GM23248 (cell line): ENCODE results near the gene YTHDF1. TPM values are rescaled to one million over a fixed set of nuclear protein-coding genes. Genes with fewer than 3 reads are reported as not detected.

Experiments used
- DNase-seq: peaks from one replicate; pipeline ENCODE4 v3.0.0-alpha.2; 2015
- H2AFZ ChIP-seq: fragments of 200-600 bp; sonication (generic); 2 replicates; pipeline ENCODE4 v1.6.1; 2016; ENCODE audit warnings: antibody characterized with exemption
- H3F3A ChIP-seq: fragments of 200-600 bp; sonication (generic); 2 replicates; pipeline ENCODE4 v1.6.1; 2016; ENCODE audit warnings: mild to moderate bottlenecking, antibody characterized with exemption, mixed run types; ENCODE audit not compliant: insufficient read depth
- H3K27ac ChIP-seq: fragments of 200-600 bp; sonication (generic); 2 replicates; pipeline ENCODE4 v1.5.1; 2016; ENCODE audit warnings: mild to moderate bottlenecking
- H3K27me3 ChIP-seq: fragments of 200-600 bp; sonication (generic); replicated peaks from 2 replicates; pipeline ENCODE4 v1.6.1; 2016; ENCODE audit warnings: mild to moderate bottlenecking; ENCODE audit not compliant: insufficient read depth
- H3K36me3 ChIP-seq: fragments of 200-600 bp; sonication (generic); 2 replicates; pipeline ENCODE4 v1.6.1; 2016; ENCODE audit warnings: low read depth, mild to moderate bottlenecking
- H3K4me1 ChIP-seq: fragments of 200-600 bp; sonication (generic); 2 replicates; pipeline ENCODE4 v1.6.1; 2016; ENCODE audit warnings: mild to moderate bottlenecking; ENCODE audit not compliant: insufficient read depth
- H3K4me2 ChIP-seq: fragments of 200-600 bp; sonication (generic); one replicate; pipeline ENCODE4 v1.6.1; 2016; ENCODE audit warnings: mild to moderate bottlenecking; ENCODE audit not compliant: unreplicated experiment
- H3K4me3 ChIP-seq: fragments of 200-600 bp; sonication (generic); 2 replicates; pipeline ENCODE4 v1.5.1; 2016; ENCODE audit warnings: mild to moderate bottlenecking
- H3K79me2 ChIP-seq: fragments of 200-600 bp; sonication (generic); 2 replicates; pipeline ENCODE4 v1.6.1; 2016; ENCODE audit warnings: mild to moderate bottlenecking; ENCODE audit not compliant: insufficient read depth
- H3K9ac ChIP-seq: fragments of 200-600 bp; sonication (generic); 2 replicates; pipeline ENCODE4 v1.6.1; 2016; ENCODE audit warnings: mild to moderate bottlenecking
- H3K9me2 ChIP-seq: fragments of 200-600 bp; sonication (generic); 2 replicates; pipeline ENCODE4 v1.6.1; 2016; ENCODE audit warnings: mixed run types, mild to moderate bottlenecking, moderate library complexity; ENCODE audit not compliant: insufficient read depth
- H3K9me3 ChIP-seq: fragments of 200-600 bp; sonication (generic); one replicate; pipeline ENCODE4 v1.6.1; 2017; ENCODE audit warnings: low read depth
- H4K20me1 ChIP-seq: fragments of 200-600 bp; sonication (generic); 2 replicates; pipeline ENCODE4 v1.6.0; 2016; ENCODE audit not compliant: insufficient read depth
- EZH2 ChIP-seq: fragments of 200-600 bp; sonication (generic); IDR thresholded peaks from 2 replicates; pipeline ENCODE4 v1.6.1; 2018; ENCODE audit warnings: antibody characterized with exemption, mild to moderate bottlenecking; ENCODE audit not compliant: insufficient read depth, poor library complexity, severe bottlenecking
- EZH2phosphoT487 ChIP-seq: fragments of 200-600 bp; sonication (generic); IDR thresholded peaks from 2 replicates; pipeline ENCODE4 v1.6.1; 2018; ENCODE audit warnings: antibody characterized with exemption, moderate library complexity, mild to moderate bottlenecking, low read depth; ENCODE audit not compliant: insufficient read depth
- WGBS, 2 experiments: methylation state at CpG; one replicate each; pipeline ENCODE4 v1.1.6; 2015 to 2017; ENCODE audit warnings: low lambda C conversion rate in 2 of 2, low coverage in 1 of 2; ENCODE audit errors: missing lambda C conversion rate in 2 of 2; 5-methylcytosine and 5-hydroxymethylcytosine counted together
- in situ Hi-C: fragments of 300-500 bp; cut with MboI; formaldehyde crosslinking; loops from 2 replicates; pipeline ENCODE4 v1.15.0; 2020
- polyA plus RNA-seq: library from polyadenylated mRNA; unstranded; fragments of >200 nt; fragmentation: Nextera tagmentation; extraction: Ambion mirVana; gene quantifications from 2 replicates; pipeline ENCODE4 v1.2.1, GENCODE V29; 2016
- total RNA-seq: library from RNA; depleted of rRNA; stranded (reverse); fragments of >200 nt; shearing (Covaris generic); gene quantifications from 2 replicates; pipeline ENCODE4 v1.2.3, GENCODE V29; 2014

YTHDF1 gene
- total and polyA plus RNA-seq, 2 experiments from 2014 or later: 16.7 to 20.4 TPM

GRCh38 chr20:63191400-63191799, 24.5 kb downstream of the YTHDF1 start:
- DNase-seq: no peak
- in situ Hi-C loops: no loop called here
- no peak overlapping the region for H3K4me2 ChIP-seq

GRCh38 chr20:63190828-63191227, 25.1 kb downstream of the YTHDF1 start:
- Histone ChIP-seq H3K4me3 (no peak overlapping the region), H3K4me2 (no peak overlapping the region), H3K9me3 (no peaks in the 10 kb centered on the region), H2AFZ (no peak overlapping the region), H3F3A (0 out of 2 replicates have a peak, but pooled peaks cover 2% of the 10 kb centered on the region), H3K9ac (no peak overlapping the region), H3K79me2 (peaks cover 8% of the 10 kb centered on the region), H3K36me3 (peaks cover 12% of the 10 kb centered on the region), H3K27ac (no peak overlapping the region), H3K9me2 (no peaks in the 10 kb centered on the region), H4K20me1 (peaks cover 2% of the 10 kb centered on the region; the same call in 1 of the 2 replicates), H3K4me1 (no peaks in the 10 kb centered on the region; the same call in 1 of the 2 replicates), H3K27me3 (no peaks in the 10 kb centered on the region)
- in situ Hi-C loops: no loop called here
- 82 to 86% methylated on average over 20 of the region's 20 CpGs for WGBS, 2 experiments
- TF ChIP-seq EZH2 (no peak), EZH2phosphoT487 (no peak)
- no peak for DNase-seq

More at GRCh38 chr20:63191400-63191799, 24.5 kb downstream of the YTHDF1 start:
- H3K4me1 ChIP-seq: no peaks in the 10 kb centered on the region; the same call in 1 of the 2 replicates
- no peak overlapping the region for H3K4me3 ChIP-seq
- H3K9me2 ChIP-seq: no peaks in the 10 kb centered on the region
- H3K27me3 ChIP-seq: no peaks in the 10 kb centered on the region
- H3K36me3 ChIP-seq: peaks cover 12% of the 10 kb centered on the region
- peaks cover 8% of the 10 kb centered on the region; the same call in 1 of the 2 replicates for H3F3A ChIP-seq
- H3K79me2 ChIP-seq: peaks cover 13% of the 10 kb centered on the region
- peaks cover 8% of the 10 kb centered on the region; the same call in 1 of the 2 replicates for H4K20me1 ChIP-seq
- 79 to 83% methylated on average over 14 of the region's 14 CpGs for WGBS, 2 experiments
- TF ChIP-seq EZH2phosphoT487 (no peak), EZH2 (no peak)
- no peak overlapping the region for H2AFZ ChIP-seq
- no peaks in the 10 kb centered on the region for H3K9me3 ChIP-seq
- H3K9ac ChIP-seq: no peak overlapping the region
- no peak overlapping the region for H3K27ac ChIP-seq

- no peaks in the 10 kb centered on the region for H3K9me2 ChIP-seq
- H3K9ac ChIP-seq: no peak overlapping the region
- TF ChIP-seq EZH2: no peak
- no peak for TF ChIP-seq EZH2phosphoT487
- H3K27ac ChIP-seq: no peak overlapping the region
- H3K4me2 ChIP-seq: no peak overlapping the region
- peaks cover 6% of the 10 kb centered on the region; the same call in 1 of the 2 replicates for H3K79me2 ChIP-seq
- H4K20me1 ChIP-seq: no peaks in the 10 kb centered on the region; the same call in 1 of the 2 replicates
- WGBS, 2 experiments: 76% methylated on average over 17 of the region's 17 CpGs
- DNase-seq: no peak
- H3K4me1 ChIP-seq: no peaks in the 10 kb centered on the region; the same call in 1 of the 2 replicates
- H3K36me3 ChIP-seq: peaks cover 5% of the 10 kb centered on the region
- H3K9me3 ChIP-seq: no peaks in the 10 kb centered on the region
- no peak overlapping the region for H2AFZ ChIP-seq
- no peaks in the 10 kb centered on the region for H3F3A ChIP-seq
- in situ Hi-C loops: no loop called here
- H3K4me3 ChIP-seq: no peak overlapping the region
- no peaks in the 10 kb centered on the region for H3K27me3 ChIP-seq
Observed at GRCh38 chr20:63189846-63190559, 25.9 kb downstream of the YTHDF1 start.

- no peaks in the 10 kb centered on the region for H3F3A ChIP-seq
- no peak overlapping the region for H3K4me3 ChIP-seq
- no peaks in the 10 kb centered on the region for H4K20me1 ChIP-seq
- in situ Hi-C loops: no loop called here
- H3K27ac ChIP-seq: no peak overlapping the region
- H3K9me2 ChIP-seq: no peaks in the 10 kb centered on the region
- no peak overlapping the region for H3K4me2 ChIP-seq
- no peak overlapping the region for H2AFZ ChIP-seq
- no peaks in the 10 kb centered on the region for H3K9me3 ChIP-seq
- H3K27me3 ChIP-seq: no peaks in the 10 kb centered on the region
- DNase-seq: no peak
- TF ChIP-seq EZH2phosphoT487: no peak
- TF ChIP-seq EZH2: no peak
- 69 to 74% methylated on average over 4 to 5 of the region's 5 CpGs for WGBS, 2 experiments
- H3K36me3 ChIP-seq: no peaks in the 10 kb centered on the region
- H3K79me2 ChIP-seq: no peaks in the 10 kb centered on the region; the same call in 1 of the 2 replicates
- no peaks in the 10 kb centered on the region; the same call in 1 of the 2 replicates for H3K4me1 ChIP-seq
- no peak overlapping the region for H3K9ac ChIP-seq
Observed at GRCh38 chr20:63189322-63189642, 26.6 kb downstream of the YTHDF1 start.
